ENCODE results near the gene NOC4L. TPM values are rescaled to one million over a fixed set of nuclear protein-coding genes. Genes with fewer than 3 reads are reported as not detected.
"Not testable (repeated sequence)": the region's sequence is repeated elsewhere in the genome, so short reads cannot be mapped to it uniquely, and the experiment has no call there.

NOC4L gene
- total RNA-seq, 1 experiment from 2014 or later, result 11.4 TPM

DNA sequence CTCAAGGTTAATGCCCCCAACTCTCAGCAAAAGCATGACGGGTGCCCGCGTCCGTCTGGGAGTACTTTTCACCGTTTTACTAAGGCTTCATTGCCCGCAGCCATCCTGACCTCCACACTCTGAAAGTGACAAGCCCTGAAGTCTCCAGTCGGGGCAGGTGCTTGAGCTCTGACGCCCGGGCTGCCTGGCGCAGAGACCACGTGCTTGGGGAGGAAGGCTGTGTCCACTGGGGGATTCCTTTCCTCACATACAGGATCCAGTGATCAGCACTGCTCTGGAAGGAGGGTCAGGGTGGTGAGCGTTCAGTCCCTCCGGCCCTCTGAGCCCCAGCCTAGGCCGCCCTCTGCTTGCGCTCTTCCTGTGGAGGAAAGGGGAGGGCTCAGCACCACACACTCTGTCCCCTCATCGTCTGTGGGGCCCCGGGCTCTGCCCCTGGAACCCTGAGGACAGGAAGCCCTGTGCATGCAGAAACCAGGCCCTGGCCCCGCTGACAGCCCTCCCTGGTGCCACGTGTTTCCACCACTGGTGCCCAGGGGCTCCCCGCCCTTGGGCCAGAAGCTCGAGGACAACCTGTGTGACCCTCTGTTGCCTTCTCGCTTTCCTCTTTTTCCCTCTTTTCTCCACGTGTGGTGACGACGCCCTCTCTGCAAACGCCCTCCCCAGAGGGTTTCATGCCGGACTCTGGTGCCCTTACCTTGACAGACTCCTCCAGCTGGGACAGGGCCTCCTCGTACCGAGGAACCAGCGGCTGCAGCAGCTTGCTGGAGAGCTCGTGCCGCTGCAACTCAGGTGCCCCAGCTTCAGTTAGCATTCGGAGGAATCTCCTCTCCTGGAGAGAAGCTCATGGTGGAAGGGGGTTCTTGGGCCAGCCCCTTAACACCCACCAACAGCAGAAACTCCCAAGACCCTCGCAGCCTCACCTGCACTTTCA is 5.1 kb upstream of the NOC4L start:
- in situ Hi-C loops (cut with HindIII; ENCODE audit: low pct_unique_long_range_greater_than_20kb, low sequenced_read_pairs), result no loop called here
- DNase-seq (ENCODE audit: low read depth, low spot score), result no peak

DNA sequence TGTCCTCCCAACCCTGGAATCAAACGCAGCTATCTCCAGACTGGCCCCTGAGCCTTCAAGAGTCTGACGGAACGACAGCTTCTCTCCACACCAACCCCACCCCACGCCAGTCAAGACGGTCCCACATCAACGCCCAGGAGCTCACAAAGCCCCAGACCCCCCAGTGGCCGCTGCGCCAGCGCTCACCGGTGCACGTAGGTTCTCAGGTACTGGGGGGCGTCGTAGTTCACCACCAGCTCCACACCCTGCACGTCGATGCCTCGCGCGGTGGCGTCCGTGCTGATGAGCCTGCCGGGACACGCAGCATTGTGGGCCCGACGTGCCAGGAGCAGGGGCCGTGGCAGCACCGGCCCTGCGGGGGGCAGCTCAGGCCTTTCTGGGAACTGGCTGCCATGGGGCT is 4.3 kb upstream of the NOC4L start:
- in situ Hi-C loops (cut with HindIII; ENCODE audit: low pct_unique_long_range_greater_than_20kb, low sequenced_read_pairs), result no loop called here
- DNase-seq (ENCODE audit: low read depth, low spot score), result no peak

DNA sequence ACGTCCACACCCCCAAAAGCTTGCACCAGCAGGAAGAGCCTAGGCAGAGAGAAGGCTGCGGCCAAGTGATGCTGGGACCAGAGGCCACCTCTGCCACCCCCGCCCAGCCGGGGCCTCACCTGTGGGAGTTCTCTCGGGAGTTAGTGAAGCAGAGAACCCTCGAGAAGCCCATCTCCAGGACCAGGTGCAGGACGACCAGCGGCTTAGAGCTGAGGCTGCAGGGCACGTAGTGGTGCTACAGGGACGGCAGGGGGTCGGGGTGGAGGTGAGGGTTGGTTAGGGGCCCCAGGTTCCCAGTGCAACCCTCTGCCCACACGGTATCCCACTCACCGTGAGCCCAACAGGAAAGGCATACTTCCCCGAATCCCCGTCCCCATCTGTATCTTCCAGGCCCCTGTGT is 3.8 kb upstream of the NOC4L start:
- no peak for DNase-seq (ENCODE audit: low read depth, low spot score)
- in situ Hi-C loops (cut with HindIII; ENCODE audit: low pct_unique_long_range_greater_than_20kb, low sequenced_read_pairs), result no loop called here

DNA sequence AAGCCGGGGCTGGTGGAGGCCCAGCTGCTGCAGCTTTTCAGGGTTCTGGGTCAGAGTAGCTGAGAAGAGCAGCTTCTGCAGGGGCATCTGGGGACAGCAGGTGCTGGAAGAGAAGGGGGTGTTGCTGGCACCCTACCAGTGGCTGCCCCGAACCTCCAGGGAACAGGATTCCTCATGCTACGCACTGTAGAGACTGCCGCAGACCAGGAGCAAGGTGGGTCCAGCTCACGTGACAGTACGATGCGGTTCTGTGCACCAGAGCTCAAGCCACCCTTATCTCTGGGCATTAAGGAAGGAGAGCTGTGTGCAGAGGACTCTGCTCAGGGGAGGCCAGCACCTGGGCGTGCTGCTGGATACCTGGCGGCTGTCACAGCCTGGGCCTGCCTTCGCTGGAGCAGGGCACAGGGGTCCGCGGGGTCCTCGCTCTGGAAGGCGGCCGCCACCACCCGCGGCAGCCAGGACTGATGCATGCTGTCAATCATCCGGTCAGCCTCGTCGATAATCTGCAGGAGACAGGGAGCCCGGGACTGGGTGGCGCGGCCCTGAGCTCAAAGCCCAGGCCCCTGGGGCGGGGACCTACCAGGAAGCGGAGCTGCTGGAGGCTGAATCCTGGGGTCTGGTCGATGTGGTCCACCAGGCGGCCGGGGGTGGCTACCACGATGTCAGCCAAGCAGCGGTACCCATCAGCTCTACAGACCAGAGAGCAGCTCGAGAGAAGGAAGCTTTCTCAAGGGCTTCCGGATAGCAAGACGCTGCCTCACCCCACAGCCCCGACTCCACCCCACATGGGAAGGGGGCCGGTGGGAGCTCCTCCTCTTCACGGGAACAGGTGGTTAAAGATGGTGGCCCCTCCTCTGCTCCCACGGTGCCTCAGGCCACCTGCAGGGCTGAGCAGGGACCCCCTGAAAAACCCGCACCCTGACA is 3.1 kb upstream of the NOC4L start:
- in situ Hi-C loops (cut with HindIII; ENCODE audit: low pct_unique_long_range_greater_than_20kb, low sequenced_read_pairs), result no loop called here
- no peak for DNase-seq (ENCODE audit: low read depth, low spot score)

DNA sequence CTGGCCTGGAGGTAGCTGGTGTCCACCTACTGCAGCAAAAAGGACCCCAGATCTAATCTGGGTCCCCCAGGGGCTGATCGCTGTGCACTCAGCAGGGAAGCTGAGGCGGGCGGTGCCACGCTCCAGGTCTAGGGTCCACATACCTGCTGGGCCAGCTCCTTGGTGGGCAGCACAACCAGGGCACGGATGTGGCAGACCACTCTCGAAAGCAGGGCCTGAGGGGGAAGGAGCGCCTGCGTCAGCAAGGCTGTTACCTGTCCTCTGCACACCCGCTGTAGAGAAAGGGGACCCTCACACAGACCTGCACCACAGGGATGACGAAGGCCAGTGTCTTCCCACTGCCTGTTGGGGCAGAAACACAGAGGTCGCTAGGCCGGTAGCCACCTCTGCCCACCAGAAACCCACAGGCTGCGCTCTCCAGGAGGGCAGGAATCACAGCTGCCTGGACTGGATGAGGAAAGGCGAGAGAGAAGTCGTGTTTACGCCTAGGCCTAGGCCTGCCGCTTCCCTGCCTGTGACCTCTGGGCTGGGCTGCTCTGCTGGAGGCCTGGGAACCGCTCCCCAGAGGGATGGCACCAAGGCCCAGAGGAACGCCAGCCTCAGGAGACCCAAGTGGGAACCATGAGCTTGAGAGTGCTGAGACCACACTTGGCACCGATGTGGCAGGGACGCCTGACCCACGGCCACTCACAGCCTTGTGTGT is 2.1 kb upstream of the NOC4L start:
- no peak for DNase-seq (ENCODE audit: low read depth, low spot score)
- in situ Hi-C loops (cut with HindIII; ENCODE audit: low pct_unique_long_range_greater_than_20kb, low sequenced_read_pairs), result no loop called here

DNA sequence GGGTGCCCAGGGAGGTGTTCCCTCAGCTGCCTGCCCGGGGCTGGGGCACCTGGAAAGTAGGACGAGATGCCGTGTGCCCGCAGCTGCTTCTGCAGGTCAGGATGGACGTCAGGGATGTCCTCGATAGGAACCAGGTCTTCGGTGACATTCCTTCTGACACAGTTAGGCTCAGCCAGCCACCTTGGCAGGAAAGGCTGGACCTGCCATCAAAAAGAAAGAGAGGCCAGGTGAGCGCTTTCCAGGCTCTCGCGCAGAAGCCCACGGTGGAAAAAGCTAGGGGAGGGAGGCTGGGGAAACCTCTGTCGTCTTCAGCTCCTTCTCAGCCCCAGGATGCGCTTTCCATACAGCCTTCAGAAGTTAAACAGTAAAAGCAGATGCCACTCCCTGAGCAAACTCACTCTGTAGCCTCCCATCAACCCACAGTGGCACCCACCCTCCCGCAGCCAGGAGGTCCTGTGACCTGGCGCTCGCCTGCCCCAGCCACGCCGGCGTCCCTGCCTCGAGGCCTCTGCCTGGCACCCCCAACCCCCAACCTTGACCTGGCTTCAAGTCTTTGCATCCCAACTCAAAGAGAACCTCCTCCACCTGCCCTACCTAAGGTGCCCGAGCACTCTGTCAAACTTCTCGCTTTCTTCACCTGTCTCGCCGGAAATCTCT is 1.4 kb upstream of the NOC4L start:
- no peak for DNase-seq (ENCODE audit: low read depth, low spot score)
- in situ Hi-C loops (cut with HindIII; ENCODE audit: low pct_unique_long_range_greater_than_20kb, low sequenced_read_pairs), result no loop called here

DNA sequence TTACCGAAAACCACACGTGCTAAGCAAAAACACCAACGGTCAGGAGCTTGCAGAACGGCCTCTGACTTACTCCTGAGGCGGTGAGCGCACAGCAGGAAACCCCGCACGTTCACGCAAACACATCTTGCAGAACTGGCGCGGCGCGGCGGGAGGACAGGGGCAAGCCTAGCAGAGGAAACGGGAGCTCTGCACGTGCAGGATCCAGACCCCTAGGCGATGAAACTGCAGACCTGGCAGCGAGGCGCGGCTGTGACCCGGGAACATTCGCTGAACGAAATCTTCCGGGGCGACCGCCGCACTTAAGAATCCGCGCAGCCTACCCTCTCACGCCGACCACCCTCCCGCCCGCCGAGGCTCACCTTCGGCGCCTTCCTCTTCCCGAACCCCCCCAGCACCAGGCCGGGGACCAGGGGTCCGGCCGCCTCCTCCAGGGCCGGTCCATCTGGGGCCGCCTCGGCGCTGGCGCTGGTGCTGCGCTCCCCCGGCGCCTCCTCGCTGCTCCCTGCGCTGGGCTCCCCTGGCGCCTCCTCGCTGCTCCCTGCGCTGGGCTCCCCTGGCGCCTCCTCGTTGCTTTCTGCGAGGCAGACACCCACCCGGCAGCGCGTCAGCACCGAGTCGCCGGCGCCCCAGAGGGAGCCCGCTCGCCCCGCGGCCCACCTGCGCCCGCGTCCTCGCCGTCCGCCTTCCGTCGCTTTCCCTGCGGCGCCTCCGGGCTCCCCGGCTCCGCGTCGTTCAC is 753 bp upstream of the NOC4L start:
- in situ Hi-C loops (cut with HindIII; ENCODE audit: low pct_unique_long_range_greater_than_20kb, low sequenced_read_pairs), result no loop called here

DNA sequence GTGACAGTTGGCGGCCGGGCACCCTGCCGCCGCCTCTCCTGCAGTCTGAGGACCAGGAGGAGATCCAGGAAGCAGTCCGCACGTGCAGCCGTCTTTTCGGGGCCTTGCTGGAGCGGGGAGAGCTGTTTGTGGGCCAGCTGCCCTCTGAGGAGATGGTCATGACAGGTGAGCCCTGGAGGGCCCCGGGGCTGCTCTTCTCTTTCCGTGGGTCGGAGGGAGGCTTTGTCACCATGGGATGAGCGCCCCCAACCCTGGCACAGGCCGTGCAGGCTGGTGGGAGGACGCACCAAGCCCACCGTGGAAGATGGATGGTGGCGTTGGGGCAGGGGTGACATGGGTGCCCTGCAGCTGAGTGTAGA is 532 bp downstream of the NOC4L start:
- in situ Hi-C loops (cut with HindIII; ENCODE audit: low pct_unique_long_range_greater_than_20kb, low sequenced_read_pairs), result no loop called here
- no peak for DNase-seq (ENCODE audit: low read depth, low spot score)

More for the DNA sequence above, 753 bp upstream of the NOC4L start:
- DNase-seq (ENCODE audit: low read depth, low spot score), result no peak

DNA sequence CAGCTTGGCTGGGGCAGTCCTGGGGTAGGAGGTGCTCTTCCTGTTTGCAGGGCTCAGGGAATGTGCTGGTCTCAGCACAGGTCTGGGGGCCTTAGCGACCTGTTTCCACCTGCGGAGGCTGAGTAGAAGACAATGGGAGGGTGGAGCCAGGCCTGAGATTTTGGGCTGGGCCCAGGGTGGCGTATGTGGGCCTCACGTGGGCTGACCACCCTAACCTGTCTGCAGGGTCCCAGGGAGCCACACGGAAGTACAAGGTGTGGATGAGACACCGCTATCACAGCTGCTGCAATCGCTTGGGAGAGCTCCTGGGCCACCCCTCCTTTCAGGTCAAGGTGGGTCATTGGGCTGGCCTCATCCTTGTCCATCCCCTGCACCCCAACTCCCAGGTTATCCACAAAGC is 1.1 kb downstream of the NOC4L start:
- DNase-seq (ENCODE audit: low read depth, low spot score), result no peak
- in situ Hi-C loops (cut with HindIII; ENCODE audit: low pct_unique_long_range_greater_than_20kb, low sequenced_read_pairs), result no loop called here

DNA sequence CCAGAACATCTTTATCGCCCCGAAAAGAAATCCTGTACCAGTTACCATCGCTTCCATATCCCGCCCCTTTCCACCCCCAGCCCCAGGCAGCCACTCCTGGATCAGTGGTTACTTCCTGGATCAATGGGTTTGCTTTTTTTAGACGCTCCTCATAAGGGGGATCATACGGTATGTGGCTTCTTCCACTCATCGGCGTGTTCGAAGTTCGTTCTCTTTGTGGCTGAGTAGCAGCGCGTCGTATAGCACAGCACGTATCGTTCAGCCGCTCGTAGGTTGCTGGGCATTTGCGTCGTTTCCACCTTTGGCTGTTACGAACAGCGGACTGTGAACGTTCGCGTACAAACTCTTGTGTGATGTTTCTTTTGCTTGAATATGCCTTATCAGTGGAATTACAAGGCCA is 1.8 kb downstream of the NOC4L start:
- DNase-seq (ENCODE audit: low read depth, low spot score), result no peak
- in situ Hi-C loops (cut with HindIII; ENCODE audit: low pct_unique_long_range_greater_than_20kb, low sequenced_read_pairs), result no loop called here

DNA sequence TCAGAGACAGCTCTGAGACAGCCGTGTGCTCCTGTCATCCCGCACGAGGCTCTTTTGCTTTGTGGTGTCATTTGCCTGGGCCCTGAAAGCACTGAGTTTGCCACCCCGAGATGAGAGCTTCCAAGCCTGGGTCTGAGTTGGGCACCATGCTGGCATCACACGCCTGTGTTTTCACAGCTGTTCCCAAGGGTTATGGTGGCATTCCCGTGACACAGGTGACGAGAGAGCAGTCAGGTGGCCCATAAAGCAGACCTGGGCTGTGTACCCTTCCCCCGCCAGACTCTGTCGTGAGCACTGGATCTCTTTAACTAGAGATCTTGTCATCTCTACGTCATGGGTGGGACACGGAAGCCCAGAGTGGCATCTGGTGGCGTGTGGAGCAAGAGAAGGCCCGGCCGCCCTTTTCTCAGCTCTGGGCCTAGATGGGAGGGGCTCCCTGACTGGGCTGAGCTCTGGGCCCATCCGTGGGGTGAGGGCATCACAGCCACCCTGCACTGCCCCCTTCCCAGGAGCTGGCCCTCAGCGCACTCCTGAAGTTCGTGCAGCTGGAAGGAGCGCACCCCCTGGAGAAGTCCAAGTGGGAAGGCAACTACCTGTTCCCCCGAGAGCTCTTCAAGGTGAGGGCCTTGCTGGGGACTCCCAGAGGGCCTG is 2.6 kb downstream of the NOC4L start:
- no peak for DNase-seq (ENCODE audit: low read depth, low spot score)
- in situ Hi-C loops (cut with HindIII; ENCODE audit: low pct_unique_long_range_greater_than_20kb, low sequenced_read_pairs), result no loop called here

DNA sequence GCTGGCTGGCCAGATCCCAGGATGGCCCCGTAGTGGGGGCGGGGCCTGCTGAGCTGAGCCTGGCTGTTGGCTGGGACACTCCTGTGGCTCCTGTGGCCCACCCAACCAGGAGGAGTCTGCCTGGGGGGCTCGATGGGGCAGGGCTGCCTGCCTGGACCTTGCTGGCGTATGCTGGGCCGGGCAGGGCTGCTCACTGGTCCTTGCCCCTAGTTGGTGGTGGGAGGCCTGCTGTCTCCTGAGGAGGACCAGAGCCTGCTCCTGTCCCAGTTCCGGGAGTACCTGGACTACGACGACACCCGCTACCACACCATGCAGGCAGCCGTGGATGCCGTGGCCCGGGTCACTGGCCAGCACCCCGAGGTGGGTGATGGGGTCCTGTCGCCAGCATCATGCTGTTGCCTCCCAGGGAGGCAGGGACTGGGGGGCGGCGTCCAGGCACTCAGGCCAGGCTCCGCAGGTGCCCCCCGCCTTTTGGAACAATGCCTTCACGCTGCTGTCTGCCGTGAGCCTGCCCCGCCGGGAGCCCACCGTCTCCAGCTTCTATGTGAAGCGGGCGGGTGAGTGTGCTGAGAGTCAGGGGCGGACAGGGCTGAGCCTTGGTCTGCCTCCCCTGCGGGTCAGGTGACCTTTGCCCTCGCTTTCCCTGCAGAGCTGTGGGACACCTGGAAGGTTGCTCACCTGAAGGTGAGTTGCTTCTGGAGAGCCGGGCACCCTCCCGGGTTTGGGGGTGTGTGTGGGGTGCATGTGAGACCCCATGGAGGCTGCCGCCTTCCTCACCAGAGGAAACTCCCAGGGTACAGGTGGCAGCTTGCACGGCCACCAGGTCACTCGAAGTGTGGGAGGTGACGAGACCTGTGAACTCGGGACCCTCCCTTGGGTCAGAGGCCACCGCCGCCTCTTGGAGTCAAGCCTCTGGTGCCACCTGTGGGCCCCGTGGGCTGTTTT is 3.4 kb downstream of the NOC4L start:
- DNase-seq (ENCODE audit: low read depth, low spot score), result no peak
- in situ Hi-C loops (cut with HindIII; ENCODE audit: low pct_unique_long_range_greater_than_20kb, low sequenced_read_pairs), result no loop called here

DNA sequence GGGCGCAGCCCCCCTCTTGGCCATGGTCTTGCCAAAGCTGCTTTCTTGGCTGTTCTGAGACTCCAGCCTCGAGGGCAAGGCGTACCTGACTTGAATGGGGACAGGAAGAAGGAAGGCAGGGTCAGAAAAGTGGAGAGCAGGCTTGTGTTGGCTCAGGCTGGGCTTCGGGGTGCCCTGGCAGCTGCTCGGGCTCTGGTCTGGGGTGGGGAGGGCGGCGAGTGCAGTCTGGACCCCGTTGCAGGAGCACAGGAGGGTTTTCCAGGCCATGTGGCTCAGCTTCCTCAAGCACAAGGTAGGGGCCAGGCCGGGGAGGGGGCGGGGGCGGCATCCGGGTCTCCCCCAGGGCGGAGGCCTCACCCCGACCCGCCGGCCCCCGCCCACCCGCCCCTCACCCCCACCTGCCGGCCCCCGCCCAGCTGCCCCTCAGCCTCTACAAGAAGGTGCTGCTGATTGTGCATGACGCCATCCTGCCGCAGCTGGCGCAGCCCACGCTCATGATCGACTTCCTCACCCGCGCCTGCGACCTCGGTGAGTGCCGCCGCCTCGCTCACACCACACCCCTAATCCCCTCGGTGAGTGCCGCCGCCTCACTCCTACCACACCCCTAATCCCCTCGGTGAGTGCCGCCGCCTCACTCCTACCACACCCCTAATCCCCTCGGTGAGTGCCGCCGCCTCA is 4.2 kb downstream of the NOC4L start:
- in situ Hi-C loops (cut with HindIII; ENCODE audit: low pct_unique_long_range_greater_than_20kb, low sequenced_read_pairs), result no loop called here
- no peak for DNase-seq (ENCODE audit: low read depth, low spot score)

DNA sequence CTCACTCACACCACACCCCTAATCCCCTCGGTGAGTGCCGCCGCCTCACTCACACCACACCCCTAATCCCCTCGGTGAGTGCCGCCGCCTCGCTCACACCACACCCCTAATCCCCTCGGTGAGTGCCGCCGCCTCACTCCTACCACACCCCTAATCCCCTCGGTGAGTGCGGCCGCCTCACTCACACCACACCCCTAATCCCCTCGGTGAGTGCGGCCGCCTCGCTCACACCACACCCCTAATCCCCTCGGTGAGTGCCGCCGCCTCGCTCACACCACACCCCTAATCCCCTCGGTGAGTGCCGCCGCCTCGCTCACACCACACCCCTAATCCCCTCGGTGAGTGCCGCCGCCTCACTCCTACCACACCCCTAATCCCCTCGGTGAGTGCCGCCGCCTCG is 5.3 kb downstream of the NOC4L start:
- DNase-seq (ENCODE audit: low read depth, low spot score); in situ Hi-C loops (cut with HindIII; ENCODE audit: low pct_unique_long_range_greater_than_20kb, low sequenced_read_pairs): not testable (repeated sequence)

DNA sequence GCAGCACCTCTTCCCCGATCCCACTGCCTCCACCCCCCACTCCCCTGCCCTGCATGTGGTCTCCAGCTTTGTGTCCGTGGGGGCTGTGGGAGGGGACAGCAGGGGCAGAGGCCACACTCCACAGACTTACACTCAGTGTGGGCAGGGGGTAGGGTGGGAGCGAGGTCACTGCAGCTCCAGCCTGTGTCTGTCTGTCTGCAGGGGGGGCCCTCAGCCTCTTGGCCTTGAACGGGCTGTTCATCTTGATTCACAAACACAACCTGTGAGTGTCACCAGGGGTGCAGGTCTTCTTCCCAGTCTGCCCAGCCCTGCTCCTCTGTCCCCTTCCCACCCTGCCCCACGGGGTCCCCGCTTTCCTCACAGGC is 6.5 kb downstream of the NOC4L start:
- in situ Hi-C loops (cut with HindIII; ENCODE audit: low pct_unique_long_range_greater_than_20kb, low sequenced_read_pairs), result no loop called here

More for the DNA sequence above, 6.5 kb downstream of the NOC4L start:
- no peak for DNase-seq (ENCODE audit: low read depth, low spot score)

Measured in SK-MEL-5 (cell line).